Measurements from ENCODE around the gene MCAM. TPM values are rescaled to one million over a fixed set of nuclear protein-coding genes. Genes with fewer than 3 reads are reported as not detected.

Gene MCAM
- total and polyA plus RNA-seq, 2 of the 8 experiments (the other 6 are each of a cell fraction or from before 2014, with no cell fraction given): 22.4 to 32.2 TPM

GRCh38 chr11:119318240-119319135 is 1.6 kb upstream of the MCAM start (continued):
- TF ChIP-seq RBBP5 (IDR thresholded peaks at IDR 0.05; ENCODE audit: borderline replicate concordance, low read depth, low read length): 0 out of 2 replicates have a peak, but pooled peaks have one; percentile 29
- TF ChIP-seq YY1 (IDR thresholded peaks at IDR 0.05; ENCODE audit: low read depth, low read length): no peak
- TF ChIP-seq POLR2A (IDR thresholded peaks at IDR 0.05; ENCODE audit: control extremely low read depth in 1 of 2, low read depth in 2 of 2, low read length in 2 of 2): peak in 1 of 2 experiments; percentile 32; a peak in 1 of 3 replicates
- TF ChIP-seq CREB1 (IDR thresholded peaks at IDR 0.05): peak; percentile 74
- no peak for TF ChIP-seq POU5F1 (IDR thresholded peaks at IDR 0.05; ENCODE audit: low read depth, low read length)
- TF ChIP-seq SAP30 (IDR thresholded peaks at IDR 0.05; ENCODE audit: insufficient read depth, insufficient replicate concordance, low read length): no peak
- TF ChIP-seq CTBP2 (IDR thresholded peaks at IDR 0.05; ENCODE audit: borderline replicate concordance, insufficient read depth, insufficient read length, low read length): no peak
- no peak for TF ChIP-seq RXRA (IDR thresholded peaks at IDR 0.05; ENCODE audit: insufficient read depth, low read depth, low read length)
- 0 out of 2 replicates have a peak, but pooled peaks have one; percentile 30 for TF ChIP-seq TAF1 (IDR thresholded peaks at IDR 0.05; ENCODE audit: low read depth, low read length)
- TF ChIP-seq BRCA1 (IDR thresholded peaks at IDR 0.05; ENCODE audit: low read depth, low read length): no peak
- TF ChIP-seq CBX5 (IDR thresholded peaks at IDR 0.05; ENCODE audit: low read depth, low read length): no peak
